H1 (cell line): ENCODE measurements around the gene ADGRL2. TPM values are rescaled to one million over a fixed set of nuclear protein-coding genes. Genes with fewer than 3 reads are reported as not detected.

Source experiments
- BCL11A ChIP-seq, 2 experiments: IDR thresholded peaks; one replicate each; pipeline ENCODE4 v1.6.1; 2011; ENCODE audit warnings: low read depth in 2 of 2, low read length in 2 of 2, mild to moderate bottlenecking in 2 of 2
- EZH2 ChIP-seq: fragments of 200-600 bp; sonication (generic); IDR thresholded peaks from 2 replicates; pipeline ENCODE4 v1.7.1; 2012; ENCODE audit warnings: low read depth, mild to moderate bottlenecking, moderate library complexity, low read length, inconsistent platforms; ENCODE audit not compliant: severe bottlenecking
- GTF2F1 ChIP-seq: IDR thresholded peaks from 2 replicates; pipeline ENCODE4 v1.6.1; 2012; ENCODE audit warnings: low read depth, low read length, improper control_type of control experiment, borderline replicate concordance
- JUND ChIP-seq: IDR thresholded peaks from 2 replicates; pipeline ENCODE4 v1.6.1; 2011; ENCODE audit warnings: mild to moderate bottlenecking, improper control_type of control experiment, low read length
- NANOG ChIP-seq: IDR thresholded peaks from 2 replicates; pipeline ENCODE4 v1.6.1; 2011; ENCODE audit warnings: low read length, low read depth, mild to moderate bottlenecking, inconsistent platforms; ENCODE audit not compliant: insufficient read depth, poor library complexity, severe bottlenecking
- RAD21 ChIP-seq, 2 experiments: IDR thresholded peaks in 1 of 2; conservative IDR thresholded peaks in 1 of 2; 2 replicates each; pipeline ENCODE4 v1.6.1; 2011; ENCODE audit warnings: low read depth in 2 of 2, low read length in 2 of 2, improper control_type of control experiment in 1 of 2, inconsistent platforms in 1 of 2, mild to moderate bottlenecking in 1 of 2, moderate library complexity in 1 of 2
- RBBP5 ChIP-seq: IDR thresholded peaks from 2 replicates; pipeline ENCODE4 v1.7.1; 2012; ENCODE audit warnings: low read depth, mild to moderate bottlenecking, inconsistent platforms, low read length, moderate library complexity, borderline replicate concordance
- RFX5 ChIP-seq: IDR thresholded peaks from 2 replicates; pipeline ENCODE4 v1.6.1; 2011; ENCODE audit warnings: low read depth, low read length, improper control_type of control experiment, borderline replicate concordance
- RXRA ChIP-seq: IDR thresholded peaks from 2 replicates; pipeline ENCODE4 v1.6.1; 2011; ENCODE audit warnings: low read depth, mild to moderate bottlenecking, low read length, moderate library complexity; ENCODE audit not compliant: insufficient read depth
- polyA plus RNA-seq, 7 experiments: library from polyadenylated mRNA; depleted of rRNA in 3 of 7; stranded (reverse) in 5 of 7; unstranded in 2 of 7; fragments of >200 nt in 5 of 7; fragments of 200-250 nt in 2 of 7; gene quantifications; 1 replicate in 5 of 7; 2 replicates in 1 of 7; 4 replicates in 1 of 7; pipeline versions ENCODE4 v1.2.1 to v1.2.3, GENCODE V29; 2011 to 2013; ENCODE audit warnings: missing spikeins in 2 of 7, mixed read lengths in 2 of 7
- total RNA-seq: library from RNA; stranded (reverse); fragmentation: NEBNext Ultra II Directional; extraction: Animal tissue kit (Norgen Biotek cat#: 25700); gene quantifications from 2 replicates; pipeline ENCODE4 v1.2.1, GENCODE V29; 2021
- TF ChIP-seq, protein P1 (sequence below): fragments of 300-600 bp; sonication (generic); IDR thresholded peaks from 2 replicates; pipeline ENCODE4 v1.7.1; 2012; ENCODE audit warnings: low read length, moderate library complexity, mild to moderate bottlenecking, inconsistent platforms; ENCODE audit not compliant: insufficient replicate concordance

ADGRL2 gene
- total and polyA plus RNA-seq, 2 of the 8 experiments (the other 6 are each of a cell fraction or from before 2014, with no cell fraction given), result 113 to 124 TPM

DNA sequence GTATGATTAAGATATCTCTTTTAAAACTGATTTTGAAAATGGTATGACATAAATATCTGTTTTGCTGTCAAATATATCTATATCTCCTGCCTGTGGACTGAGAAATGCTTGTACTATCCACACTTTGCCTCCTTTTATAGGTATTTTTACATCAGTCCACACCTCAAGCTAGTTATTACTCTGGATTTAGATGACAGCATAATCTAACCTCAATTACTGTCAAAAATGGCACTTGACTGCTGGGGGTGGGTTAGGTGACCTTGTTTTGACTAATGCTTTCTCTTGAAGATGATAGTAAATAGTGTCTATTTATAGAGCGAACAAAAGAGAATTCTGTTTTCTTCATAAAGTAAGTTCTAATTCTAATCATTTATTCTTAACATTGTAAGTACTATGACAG is 9.1 kb downstream of the ADGRL2 start (continued):
- TF ChIP-seq, protein P1, sequence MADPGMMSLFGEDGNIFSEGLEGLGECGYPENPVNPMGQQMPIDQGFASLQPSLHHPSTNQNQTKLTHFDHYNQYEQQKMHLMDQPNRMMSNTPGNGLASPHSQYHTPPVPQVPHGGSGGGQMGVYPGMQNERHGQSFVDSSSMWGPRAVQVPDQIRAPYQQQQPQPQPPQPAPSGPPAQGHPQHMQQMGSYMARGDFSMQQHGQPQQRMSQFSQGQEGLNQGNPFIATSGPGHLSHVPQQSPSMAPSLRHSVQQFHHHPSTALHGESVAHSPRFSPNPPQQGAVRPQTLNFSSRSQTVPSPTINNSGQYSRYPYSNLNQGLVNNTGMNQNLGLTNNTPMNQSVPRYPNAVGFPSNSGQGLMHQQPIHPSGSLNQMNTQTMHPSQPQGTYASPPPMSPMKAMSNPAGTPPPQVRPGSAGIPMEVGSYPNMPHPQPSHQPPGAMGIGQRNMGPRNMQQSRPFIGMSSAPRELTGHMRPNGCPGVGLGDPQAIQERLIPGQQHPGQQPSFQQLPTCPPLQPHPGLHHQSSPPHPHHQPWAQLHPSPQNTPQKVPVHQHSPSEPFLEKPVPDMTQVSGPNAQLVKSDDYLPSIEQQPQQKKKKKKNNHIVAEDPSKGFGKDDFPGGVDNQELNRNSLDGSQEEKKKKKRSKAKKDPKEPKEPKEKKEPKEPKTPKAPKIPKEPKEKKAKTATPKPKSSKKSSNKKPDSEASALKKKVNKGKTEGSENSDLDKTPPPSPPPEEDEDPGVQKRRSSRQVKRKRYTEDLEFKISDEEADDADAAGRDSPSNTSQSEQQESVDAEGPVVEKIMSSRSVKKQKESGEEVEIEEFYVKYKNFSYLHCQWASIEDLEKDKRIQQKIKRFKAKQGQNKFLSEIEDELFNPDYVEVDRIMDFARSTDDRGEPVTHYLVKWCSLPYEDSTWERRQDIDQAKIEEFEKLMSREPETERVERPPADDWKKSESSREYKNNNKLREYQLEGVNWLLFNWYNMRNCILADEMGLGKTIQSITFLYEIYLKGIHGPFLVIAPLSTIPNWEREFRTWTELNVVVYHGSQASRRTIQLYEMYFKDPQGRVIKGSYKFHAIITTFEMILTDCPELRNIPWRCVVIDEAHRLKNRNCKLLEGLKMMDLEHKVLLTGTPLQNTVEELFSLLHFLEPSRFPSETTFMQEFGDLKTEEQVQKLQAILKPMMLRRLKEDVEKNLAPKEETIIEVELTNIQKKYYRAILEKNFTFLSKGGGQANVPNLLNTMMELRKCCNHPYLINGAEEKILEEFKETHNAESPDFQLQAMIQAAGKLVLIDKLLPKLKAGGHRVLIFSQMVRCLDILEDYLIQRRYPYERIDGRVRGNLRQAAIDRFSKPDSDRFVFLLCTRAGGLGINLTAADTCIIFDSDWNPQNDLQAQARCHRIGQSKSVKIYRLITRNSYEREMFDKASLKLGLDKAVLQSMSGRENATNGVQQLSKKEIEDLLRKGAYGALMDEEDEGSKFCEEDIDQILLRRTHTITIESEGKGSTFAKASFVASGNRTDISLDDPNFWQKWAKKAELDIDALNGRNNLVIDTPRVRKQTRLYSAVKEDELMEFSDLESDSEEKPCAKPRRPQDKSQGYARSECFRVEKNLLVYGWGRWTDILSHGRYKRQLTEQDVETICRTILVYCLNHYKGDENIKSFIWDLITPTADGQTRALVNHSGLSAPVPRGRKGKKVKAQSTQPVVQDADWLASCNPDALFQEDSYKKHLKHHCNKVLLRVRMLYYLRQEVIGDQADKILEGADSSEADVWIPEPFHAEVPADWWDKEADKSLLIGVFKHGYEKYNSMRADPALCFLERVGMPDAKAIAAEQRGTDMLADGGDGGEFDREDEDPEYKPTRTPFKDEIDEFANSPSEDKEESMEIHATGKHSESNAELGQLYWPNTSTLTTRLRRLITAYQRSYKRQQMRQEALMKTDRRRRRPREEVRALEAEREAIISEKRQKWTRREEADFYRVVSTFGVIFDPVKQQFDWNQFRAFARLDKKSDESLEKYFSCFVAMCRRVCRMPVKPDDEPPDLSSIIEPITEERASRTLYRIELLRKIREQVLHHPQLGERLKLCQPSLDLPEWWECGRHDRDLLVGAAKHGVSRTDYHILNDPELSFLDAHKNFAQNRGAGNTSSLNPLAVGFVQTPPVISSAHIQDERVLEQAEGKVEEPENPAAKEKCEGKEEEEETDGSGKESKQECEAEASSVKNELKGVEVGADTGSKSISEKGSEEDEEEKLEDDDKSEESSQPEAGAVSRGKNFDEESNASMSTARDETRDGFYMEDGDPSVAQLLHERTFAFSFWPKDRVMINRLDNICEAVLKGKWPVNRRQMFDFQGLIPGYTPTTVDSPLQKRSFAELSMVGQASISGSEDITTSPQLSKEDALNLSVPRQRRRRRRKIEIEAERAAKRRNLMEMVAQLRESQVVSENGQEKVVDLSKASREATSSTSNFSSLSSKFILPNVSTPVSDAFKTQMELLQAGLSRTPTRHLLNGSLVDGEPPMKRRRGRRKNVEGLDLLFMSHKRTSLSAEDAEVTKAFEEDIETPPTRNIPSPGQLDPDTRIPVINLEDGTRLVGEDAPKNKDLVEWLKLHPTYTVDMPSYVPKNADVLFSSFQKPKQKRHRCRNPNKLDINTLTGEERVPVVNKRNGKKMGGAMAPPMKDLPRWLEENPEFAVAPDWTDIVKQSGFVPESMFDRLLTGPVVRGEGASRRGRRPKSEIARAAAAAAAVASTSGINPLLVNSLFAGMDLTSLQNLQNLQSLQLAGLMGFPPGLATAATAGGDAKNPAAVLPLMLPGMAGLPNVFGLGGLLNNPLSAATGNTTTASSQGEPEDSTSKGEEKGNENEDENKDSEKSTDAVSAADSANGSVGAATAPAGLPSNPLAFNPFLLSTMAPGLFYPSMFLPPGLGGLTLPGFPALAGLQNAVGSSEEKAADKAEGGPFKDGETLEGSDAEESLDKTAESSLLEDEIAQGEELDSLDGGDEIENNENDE, result no peak
- TF ChIP-seq RAD21 (IDR thresholded peaks at IDR 0.05 in 1 of 2, conservative IDR thresholded peaks at IDR 0.05 in 1 of 2; ENCODE audit: low read depth in 2 of 2, low read length in 2 of 2), result no peak
- TF ChIP-seq GTF2F1, result no peak
- TF ChIP-seq RFX5, result no peak
- no peak for TF ChIP-seq RBBP5
- TF ChIP-seq JUND, result no peak
- no peak for TF ChIP-seq BCL11A (IDR thresholded peaks at IDR 0.05; ENCODE audit: low read depth in 2 of 2, low read length in 2 of 2)
- no peak for TF ChIP-seq RXRA
- TF ChIP-seq NANOG, result no peak
- TF ChIP-seq EZH2, result no peak
